K562 (cell line): Measurements from ENCODE around the gene DCUN1D2. TPM values are rescaled to one million over a fixed set of nuclear protein-coding genes. Genes with fewer than 3 reads are reported as not detected.

ENCODE experiments used
- ATAC-seq: fragments of 200-7000 bp; cut with Tn5 transposase; 3 replicates; pipeline ENCODE4 v1.9.1; 2020; ENCODE audit warnings: moderate library complexity
- BruUV-seq: library from RNA; stranded (reverse); fragments of 400-500 nt; replicated peaks from 2 replicates; lab custom pipeline; 2021; lab: Mats Ljungman, UMichigan
- CTCF ChIA-PET: fragments of 300-600 bp; formaldehyde crosslinking; extraction: SDS; loops from one replicate; lab custom pipeline; 2021; ENCODE audit warnings: low intra/inter-chr PET ratio; lab: Yijun Ruan, JAX
- POLR2A ChIA-PET: fragments of 300-600, 350-650 bp; sonication (Branson Sonifier 250); formaldehyde crosslinking; extraction: SDS; loops from one replicate; lab custom pipeline; 2021; ENCODE audit warnings: antibody characterized with exemption, inconsistent platforms; lab: Yijun Ruan, JAX
- DNase-seq, 4 experiments: peaks; one replicate each; pipeline versions ENCODE4 v3.0.0 to v3.0.0-alpha.2; 2011 to 2018; ENCODE audit warnings: low spot score in 3 of 4, mixed read lengths in 3 of 4; ENCODE audit errors: extremely low read depth in 1 of 4
- FAIRE-seq: peaks from 2 replicates; lab custom pipeline; 2011; peaks lifted over from hg19 to GRCh38; lab: Jason Lieb, UNC
- H2AFZ ChIP-seq: 2 replicates; pipeline ENCODE4 v1.6.0; 2011; ENCODE audit warnings: low read depth, low read length, control low read depth, inconsistent platforms
- H3K27ac ChIP-seq: fragments of 200-600 bp; 3 replicates; pipeline ENCODE4 v1.8.0; 2011; ENCODE audit warnings: low read depth, mild to moderate bottlenecking, control low read depth, inconsistent platforms, low read length, moderate library complexity, mixed read lengths; ENCODE audit errors: extremely low read depth
- H3K27me3 ChIP-seq, 2 experiments: fragments of 300-600 bp in 1 of 2; 2 replicates in 1 of 2; 3 replicates in 1 of 2; pipeline versions ENCODE4 v1.6.0 to v1.8.0; 2011; ENCODE audit warnings: inconsistent platforms in 2 of 2, low read length in 2 of 2, mild to moderate bottlenecking in 1 of 2, mixed read lengths in 1 of 2, moderate library complexity in 1 of 2; ENCODE audit not compliant: control insufficient read depth in 2 of 2, insufficient read depth in 2 of 2
- H3K36me3 ChIP-seq: fragments of 300-600 bp; 3 replicates; pipeline ENCODE4 v1.8.0; 2011; ENCODE audit warnings: mild to moderate bottlenecking, low read length, inconsistent platforms; ENCODE audit not compliant: control insufficient read depth, insufficient read depth
- H3K4me1 ChIP-seq, 2 experiments: fragments of 200-600 bp in 1 of 2; replicated peaks in 1 of 2; 2 replicates in 1 of 2; 3 replicates in 1 of 2; pipeline versions ENCODE4 v1.5.1 to v1.8.0; 2011; ENCODE audit warnings: inconsistent platforms in 2 of 2, low read length in 2 of 2, mild to moderate bottlenecking in 1 of 2, mixed read lengths in 1 of 2, moderate library complexity in 1 of 2; ENCODE audit not compliant: control insufficient read depth in 2 of 2, insufficient read depth in 2 of 2
- H3K4me2 ChIP-seq: 2 replicates; pipeline ENCODE4 v1.6.1; 2011; ENCODE audit warnings: low read length, control low read depth, inconsistent platforms, mixed read lengths; ENCODE audit not compliant: insufficient read depth
- H3K4me3 ChIP-seq: fragments of 200-600 bp; sonication (generic), shearing (Covaris generic); 2 replicates; pipeline ENCODE4 v1.5.1; 2016; ENCODE audit warnings: control low read depth, inconsistent platforms
- H3K79me2 ChIP-seq: fragments of 200-600 bp; 3 replicates; pipeline ENCODE4 v1.8.0; 2011; ENCODE audit warnings: low read length, inconsistent platforms; ENCODE audit not compliant: control insufficient read depth, insufficient read depth
- H3K9ac ChIP-seq, 2 experiments: 2 replicates each; pipeline versions ENCODE4 v1.6.0 to v1.6.1; 2011; ENCODE audit warnings: low read depth in 2 of 2, low read length in 2 of 2, control low read depth in 1 of 2, inconsistent platforms in 1 of 2, mild to moderate bottlenecking in 1 of 2, mixed read lengths in 1 of 2; ENCODE audit not compliant: insufficient read depth in 1 of 2
- H3K9me1 ChIP-seq: one replicate; pipeline ENCODE4 v1.6.0; 2011; ENCODE audit warnings: inconsistent platforms, mild to moderate bottlenecking, low read length, moderate library complexity; ENCODE audit not compliant: control insufficient read depth, insufficient read depth
- H3K9me3 ChIP-seq: replicated peaks from 2 replicates; pipeline ENCODE4 v1.5.1; 2011; ENCODE audit warnings: low read depth, low read length, inconsistent platforms; ENCODE audit not compliant: control insufficient read depth, insufficient read depth
- H4K20me1 ChIP-seq: replicated peaks from 2 replicates; pipeline ENCODE4 v1.6.1; 2011; ENCODE audit warnings: low read length, inconsistent platforms, mixed read lengths; ENCODE audit not compliant: control insufficient read depth, insufficient read depth
- ARID2 ChIP-seq: fragments of 450-650 bp; IDR thresholded peaks from 2 replicates; pipeline ENCODE4 v1.6.1; 2017; ENCODE audit warnings: antibody characterized with exemption, mild to moderate bottlenecking
- BRCA1 ChIP-seq, 2 experiments: fragments of 450-650 bp in 1 of 2; sonication (generic) in 1 of 2; formaldehyde crosslinking in 1 of 2; IDR thresholded peaks; 2 replicates each; pipeline versions ENCODE4 v1.5.0 to v1.6.1; 2017 to 2020; ENCODE audit warnings: mild to moderate bottlenecking in 1 of 2, missing genetic modification reagents in 1 of 2
- CEBPB ChIP-seq: fragments of 450-650 bp; IDR thresholded peaks from 2 replicates; pipeline ENCODE4 v1.6.1; 2016; ENCODE audit warnings: missing genetic modification characterization, missing compliant biosample characterization
- FOXK2 ChIP-seq, 2 experiments: fragments of 450-650 bp; IDR thresholded peaks in 1 of 2; conservative IDR thresholded peaks in 1 of 2; 2 replicates each; pipeline ENCODE4 v1.6.1; 2016; ENCODE audit warnings: low read depth in 2 of 2, mild to moderate bottlenecking in 1 of 2
- GATAD2B ChIP-seq: fragments of 450-650 bp; IDR thresholded peaks from 2 replicates; pipeline ENCODE4 v1.6.1; 2017; ENCODE audit warnings: mild to moderate bottlenecking, borderline replicate concordance
- GTF2E2 ChIP-seq: fragments of 200-800 bp; sonication (Bioruptor generic); IDR thresholded peaks from 2 replicates; pipeline ENCODE4 v1.6.1; 2016; ENCODE audit warnings: missing genetic modification characterization, missing compliant biosample characterization
- MED1 ChIP-seq: sonication (generic); formaldehyde crosslinking; IDR thresholded peaks from 2 replicates; pipeline ENCODE4 v1.8.1; 2023; ENCODE audit warnings: missing genetic modification reagents, borderline replicate concordance
- MTA1 ChIP-seq: fragments of 450-650 bp; IDR thresholded peaks from 2 replicates; pipeline ENCODE4 v1.6.1; 2017; ENCODE audit warnings: borderline replicate concordance
- POLR2AphosphoS2 ChIP-seq: IDR thresholded peaks from 2 replicates; pipeline ENCODE4 v1.6.1; 2012; ENCODE audit warnings: low read length, improper control_type of control experiment
- POLR2H ChIP-seq: IDR thresholded peaks from 2 replicates; pipeline ENCODE4 v1.6.1; 2016; ENCODE audit warnings: missing genetic modification characterization, low read depth, mild to moderate bottlenecking, control low read depth, missing compliant biosample characterization, moderate library complexity
- STAT5B ChIP-seq: fragments of 250-450 bp; sonication (Bioruptor Pico); IDR thresholded peaks from 2 replicates; pipeline ENCODE4 v1.8.0; 2021; ENCODE audit warnings: mild to moderate bottlenecking, inconsistent platforms
- ZFP1 ChIP-seq: fragments of 450-650 bp; formaldehyde crosslinking; IDR thresholded peaks from 2 replicates; pipeline ENCODE4 v1.4.0; 2020; ENCODE audit warnings: mild to moderate bottlenecking, mixed read lengths
- ZNF140 ChIP-seq: fragments of 250-450 bp; sonication (Bioruptor Pico); IDR thresholded peaks from 2 replicates; pipeline ENCODE4 v1.8.0; 2021; ENCODE audit warnings: moderate library complexity, mild to moderate bottlenecking, inconsistent platforms
- ZNF146 ChIP-seq: IDR thresholded peaks from one replicate; pipeline ENCODE4 v1.6.1; 2018; ENCODE audit warnings: missing compliant biosample characterization; ENCODE audit not compliant: unreplicated experiment
- ZNF589 ChIP-seq: fragments of 200-800 bp; sonication (Bioruptor generic); IDR thresholded peaks from 2 replicates; pipeline ENCODE4 v1.6.1; 2016; ENCODE audit warnings: low read depth, missing genetic modification characterization, missing compliant biosample characterization
- WGBS: fragments of 100-300 bp; shearing (Covaris generic); methylation state at CpG from one replicate; pipeline ENCODE4 v1.1.6; 2016; ENCODE audit warnings: low coverage, mixed read lengths; ENCODE audit not compliant: insufficient coverage; ENCODE audit errors: missing lambda C conversion rate; 5-methylcytosine and 5-hydroxymethylcytosine counted together
- in situ Hi-C: fragments of 300-500 bp; cut with MboI; formaldehyde crosslinking; loops from 4 replicates; pipeline ENCODE4 v1.15.0; 2018; ENCODE audit warnings: inconsistent platforms, mixed read lengths
- intact Hi-C: fragments of 100-400 bp; cut with micrococcal nuclease; formaldehyde crosslinking; loops from 2 replicates; pipeline ENCODE4 v1.14.2; 2022
- polyA plus RNA-seq, 8 experiments: library from polyadenylated mRNA; depleted of rRNA in 4 of 8; stranded (reverse) in 5 of 8; unstranded in 3 of 8; fragments of >200 nt; fragmentation: Nextera tagmentation in 2 of 8; fragmentation: Illumina TruSeq in 1 of 8; extraction: Ambion mirVana in 2 of 8; extraction: Trizol in 1 of 8; gene quantifications; 2 replicates each; pipeline versions ENCODE4 v1.2.1 to v1.2.3, GENCODE V29; 2011 to 2014; ENCODE audit warnings: inconsistent platforms in 1 of 8, missing spikeins in 1 of 8
- total RNA-seq, 7 experiments: library from RNA; depleted of rRNA in 6 of 7; stranded (reverse); fragments of >200 nt in 6 of 7; fragmentation: Illumina TruSeq in 2 of 7; extraction: Trizol in 2 of 7; gene quantifications; 2 replicates each; pipeline versions ENCODE4 v1.2.1 to v1.2.3, GENCODE V29; 2011 to 2021; ENCODE audit warnings: low replicate concordance in 1 of 7
- TF ChIP-seq, protein P1 (sequence below): fragments of 250-450 bp; sonication (Bioruptor Pico); IDR thresholded peaks from 2 replicates; pipeline ENCODE4 v1.5.0; 2021; ENCODE audit warnings: mild to moderate bottlenecking, moderate library complexity
- TF ChIP-seq, protein P2 (sequence below): sonication (generic); formaldehyde crosslinking; IDR thresholded peaks from 2 replicates; pipeline ENCODE4 v1.8.0; 2022; ENCODE audit warnings: mild to moderate bottlenecking, low read depth, missing genetic modification reagents

The DCUN1D2 gene
- total and polyA plus RNA-seq, 9 of the 15 experiments (the other 6 are each of a cell fraction or from before 2014, with no cell fraction given), result 2.1 to 16.8 (median 11.1) TPM

DNA sequence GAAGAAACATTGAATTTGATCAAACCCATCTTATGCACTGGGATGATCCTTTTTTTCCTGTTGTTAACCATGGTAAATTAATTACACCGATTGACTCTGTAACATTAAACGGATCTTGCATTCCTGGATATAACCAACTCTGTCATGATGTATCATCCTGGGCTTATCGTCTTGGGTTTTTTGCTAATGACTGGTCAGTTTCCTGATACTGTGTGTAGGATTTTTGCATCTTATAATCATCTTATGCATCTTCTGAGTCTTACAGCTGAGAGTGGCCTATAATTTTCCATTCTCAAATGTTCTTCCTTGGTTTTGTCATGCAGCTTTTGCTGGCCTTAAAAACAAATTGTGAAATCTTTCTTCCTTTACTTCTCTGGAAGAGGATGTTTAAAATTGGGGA is 12.8 kb downstream of the DCUN1D2 start (continued):
- TF ChIP-seq ZNF140 (CRISPR knock-in tag), result no peak
- no peak for TF ChIP-seq BRCA1 (IDR thresholded peaks at IDR 0.05)
- no peak for TF ChIP-seq BRCA1 (CRISPR knock-in tag; IDR thresholded peaks at IDR 0.05)
- no peak for TF ChIP-seq CEBPB (tag)
- no peak for TF ChIP-seq GATAD2B
- no peak for TF ChIP-seq ZNF146 (CRISPR knock-in tag)
- TF ChIP-seq FOXK2 (conservative IDR thresholded peaks at IDR 0.05 in 1 of 2, IDR thresholded peaks at IDR 0.05 in 1 of 2; ENCODE audit: low read depth in 2 of 2), result no peak
- TF ChIP-seq, protein P1, sequence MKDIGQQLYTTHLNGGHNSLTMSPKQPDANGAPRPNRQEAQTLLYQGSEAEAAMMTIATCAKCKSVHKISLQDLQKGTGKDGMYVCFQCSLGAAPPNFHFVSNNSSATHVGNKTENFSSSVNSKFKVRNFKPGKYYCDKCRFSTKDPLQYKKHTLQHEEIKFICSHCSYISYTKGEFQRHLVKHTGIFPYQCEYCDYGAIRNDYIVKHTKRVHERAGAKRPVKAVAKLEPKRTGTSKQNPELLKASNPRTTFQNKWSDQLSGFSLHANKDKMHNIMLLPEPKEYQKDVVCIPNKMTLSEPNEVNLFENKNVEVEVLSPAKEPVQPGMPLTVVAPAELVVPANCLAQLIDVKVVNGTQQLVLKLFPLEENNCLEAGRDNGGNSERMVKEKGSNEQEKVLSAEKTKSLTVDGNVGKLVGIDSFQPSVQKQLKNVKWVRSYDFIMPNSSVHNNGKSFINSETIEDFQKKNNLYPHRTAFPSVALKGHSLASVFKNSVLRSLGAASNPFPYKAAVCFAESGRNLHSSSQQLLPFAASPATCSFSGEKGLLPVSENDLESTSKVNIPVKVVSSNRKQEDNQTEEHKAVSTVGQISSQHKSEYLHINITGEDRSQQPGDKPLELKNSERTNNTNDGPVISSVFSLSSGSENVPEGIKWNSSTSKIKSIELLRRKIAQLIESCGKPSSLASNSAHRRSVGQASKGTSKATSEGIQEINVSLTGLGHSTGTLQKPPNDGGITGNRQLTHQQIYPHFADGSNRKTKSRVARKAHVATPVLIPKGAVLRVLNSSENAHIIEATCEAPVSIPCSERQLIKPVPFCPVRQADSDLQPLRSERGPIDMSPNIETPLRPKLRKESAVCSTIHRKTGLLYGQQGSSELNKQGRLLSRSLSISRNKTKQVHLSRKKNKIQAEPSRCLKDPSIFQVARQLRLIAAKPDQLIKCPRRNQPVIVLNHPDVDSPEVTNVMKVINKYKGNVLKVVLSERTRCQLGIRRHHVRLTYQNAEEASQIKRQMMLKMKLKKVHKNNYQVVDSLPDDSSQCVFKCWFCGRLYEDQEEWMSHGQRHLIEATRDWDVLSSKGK (CRISPR knock-in tag), result no peak
- TF ChIP-seq POLR2AphosphoS2, result no peak

DNA sequence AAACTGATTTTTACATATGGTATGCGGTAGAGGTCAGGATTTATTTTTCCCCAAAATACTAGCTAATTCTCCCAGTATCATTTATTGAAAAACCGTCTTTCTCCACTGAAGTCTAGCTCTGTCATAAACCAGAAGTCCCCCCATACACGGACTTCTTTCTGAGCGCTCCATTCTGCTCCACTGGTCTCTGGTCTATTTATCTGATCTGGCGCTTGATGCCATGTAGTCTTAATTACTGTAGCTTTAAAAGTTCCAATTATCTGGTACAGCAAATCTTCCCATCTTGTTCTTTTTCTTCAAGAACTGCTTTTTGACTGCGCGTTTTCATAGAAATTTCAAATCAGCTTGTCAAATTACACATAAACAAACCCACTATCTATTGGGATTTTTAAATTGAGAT is 13.7 kb downstream of the DCUN1D2 start:
- CTCF ChIA-PET, result no interaction called here
- no peaks in the 10 kb centered on the region for H4K20me1 ChIP-seq
- H3K36me3 ChIP-seq, result peaks cover 59% of the 10 kb centered on the region
- no peaks in the 10 kb centered on the region for H3K27me3 ChIP-seq
- DNase-seq (no peak), FAIRE-seq (no peak), ATAC-seq (no peak)
- no peak overlapping the region for H3K4me2 ChIP-seq
- H3K27ac ChIP-seq, result no peak overlapping the region
- no peak overlapping the region for H3K9ac ChIP-seq
- H3K9me3 ChIP-seq, result no peaks in the 10 kb centered on the region
- no peak overlapping the region for H3K4me3 ChIP-seq
- H3K9me1 ChIP-seq, result no peaks in the 10 kb centered on the region
- H2AFZ ChIP-seq, result no peak overlapping the region
- in situ Hi-C loops (no loop called here), intact Hi-C loops (no loop called here)
- 79% methylated on average over 7 of the region's 7 CpGs for WGBS
- POLR2A ChIA-PET, result no interaction called here
- no TSS peak for BruUV-seq
- peaks cover 5% of the 10 kb centered on the region for H3K79me2 ChIP-seq
- no peaks in the 10 kb centered on the region; a peak in 2 of 5 replicates for H3K4me1 ChIP-seq
- TF ChIP-seq POLR2H (tag) (no peak), ARID2 (no peak), STAT5B (CRISPR knock-in tag) (no peak), MTA1 (no peak), MED1 (no peak), ZNF589 (CRISPR knock-in tag) (no peak), ZFP1 (CRISPR knock-in tag) (no peak), GTF2E2 (no peak)
- TF ChIP-seq, protein P2, sequence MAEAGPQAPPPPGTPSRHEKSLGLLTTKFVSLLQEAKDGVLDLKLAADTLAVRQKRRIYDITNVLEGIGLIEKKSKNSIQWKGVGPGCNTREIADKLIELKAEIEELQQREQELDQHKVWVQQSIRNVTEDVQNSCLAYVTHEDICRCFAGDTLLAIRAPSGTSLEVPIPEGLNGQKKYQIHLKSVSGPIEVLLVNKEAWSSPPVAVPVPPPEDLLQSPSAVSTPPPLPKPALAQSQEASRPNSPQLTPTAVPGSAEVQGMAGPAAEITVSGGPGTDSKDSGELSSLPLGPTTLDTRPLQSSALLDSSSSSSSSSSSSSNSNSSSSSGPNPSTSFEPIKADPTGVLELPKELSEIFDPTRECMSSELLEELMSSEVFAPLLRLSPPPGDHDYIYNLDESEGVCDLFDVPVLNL, result no peak
